GM12865 (cell line): ENCODE results near the gene CNNM2.
A peak's percentile ranks its signal among the peaks of the same experiment; 100 is the strongest.

Source experiments
- DNase-seq: peaks from one replicate; pipeline ENCODE4 v3.0.0; 2010; ENCODE audit warnings: low read depth
- H3K4me3 ChIP-seq: 2 replicates; pipeline ENCODE4 v1.5.1; 2011; ENCODE audit warnings: mild to moderate bottlenecking, low read depth, low read length, control low read depth
- TF ChIP-seq, protein P1 (sequence below): IDR thresholded peaks from 2 replicates; pipeline ENCODE4 v1.5.1; 2011; ENCODE audit warnings: low read length, control low read depth, low read depth, inconsistent platforms; ENCODE audit not compliant: insufficient read depth; ENCODE audit errors: missing control alignments

Gene CNNM2

DNA sequence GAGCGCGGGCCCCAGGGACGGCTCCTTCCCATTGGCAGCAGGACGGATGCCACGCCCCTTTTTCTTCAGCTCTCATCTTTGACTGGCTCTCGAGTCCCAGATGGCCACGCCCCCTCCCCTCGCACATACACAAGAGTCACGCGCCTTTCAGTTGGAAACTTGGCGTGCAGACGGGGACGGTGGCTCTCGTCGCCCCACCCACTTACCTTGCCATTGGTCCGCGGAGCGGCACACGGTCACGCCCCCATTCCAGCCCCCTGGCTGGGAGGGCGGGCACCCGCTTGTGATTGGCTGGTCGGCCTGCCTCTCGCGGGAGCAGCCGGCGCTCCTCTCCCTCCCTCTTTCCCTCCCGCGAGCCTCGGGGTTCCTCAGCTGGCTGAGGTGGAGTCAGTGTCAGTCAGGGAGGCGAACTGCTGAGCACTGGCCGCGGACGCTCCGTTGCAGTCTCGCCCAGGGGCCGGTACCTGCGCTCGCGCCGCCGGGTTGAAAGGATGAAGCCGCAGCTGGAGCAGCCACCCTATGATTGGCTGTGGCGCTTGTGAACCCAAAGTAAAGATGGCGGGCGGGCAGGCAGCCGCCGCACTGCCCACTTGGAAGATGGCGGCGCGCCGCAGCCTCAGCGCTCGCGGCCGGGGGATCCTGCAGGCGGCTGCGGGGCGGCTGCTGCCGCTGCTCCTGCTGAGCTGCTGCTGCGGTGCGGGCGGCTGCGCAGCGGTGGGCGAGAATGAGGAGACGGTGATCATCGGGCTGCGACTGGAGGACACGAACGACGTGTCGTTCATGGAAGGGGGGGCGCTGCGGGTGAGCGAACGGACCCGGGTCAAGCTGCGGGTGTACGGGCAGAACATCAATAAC is at the start of gene CNNM2:
Gene CNNM2 (plus strand): TSS at position 333 of the 855 bp plus-strand sequence. CDS start 187 bp downstream, at position 520.
- DNase-seq = peak; percentile 100
- H3K4me3 ChIP-seq = peak within 1 kb of the TSS; percentile 71
- TF ChIP-seq, protein P1, sequence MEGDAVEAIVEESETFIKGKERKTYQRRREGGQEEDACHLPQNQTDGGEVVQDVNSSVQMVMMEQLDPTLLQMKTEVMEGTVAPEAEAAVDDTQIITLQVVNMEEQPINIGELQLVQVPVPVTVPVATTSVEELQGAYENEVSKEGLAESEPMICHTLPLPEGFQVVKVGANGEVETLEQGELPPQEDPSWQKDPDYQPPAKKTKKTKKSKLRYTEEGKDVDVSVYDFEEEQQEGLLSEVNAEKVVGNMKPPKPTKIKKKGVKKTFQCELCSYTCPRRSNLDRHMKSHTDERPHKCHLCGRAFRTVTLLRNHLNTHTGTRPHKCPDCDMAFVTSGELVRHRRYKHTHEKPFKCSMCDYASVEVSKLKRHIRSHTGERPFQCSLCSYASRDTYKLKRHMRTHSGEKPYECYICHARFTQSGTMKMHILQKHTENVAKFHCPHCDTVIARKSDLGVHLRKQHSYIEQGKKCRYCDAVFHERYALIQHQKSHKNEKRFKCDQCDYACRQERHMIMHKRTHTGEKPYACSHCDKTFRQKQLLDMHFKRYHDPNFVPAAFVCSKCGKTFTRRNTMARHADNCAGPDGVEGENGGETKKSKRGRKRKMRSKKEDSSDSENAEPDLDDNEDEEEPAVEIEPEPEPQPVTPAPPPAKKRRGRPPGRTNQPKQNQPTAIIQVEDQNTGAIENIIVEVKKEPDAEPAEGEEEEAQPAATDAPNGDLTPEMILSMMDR = no peak

DNA sequence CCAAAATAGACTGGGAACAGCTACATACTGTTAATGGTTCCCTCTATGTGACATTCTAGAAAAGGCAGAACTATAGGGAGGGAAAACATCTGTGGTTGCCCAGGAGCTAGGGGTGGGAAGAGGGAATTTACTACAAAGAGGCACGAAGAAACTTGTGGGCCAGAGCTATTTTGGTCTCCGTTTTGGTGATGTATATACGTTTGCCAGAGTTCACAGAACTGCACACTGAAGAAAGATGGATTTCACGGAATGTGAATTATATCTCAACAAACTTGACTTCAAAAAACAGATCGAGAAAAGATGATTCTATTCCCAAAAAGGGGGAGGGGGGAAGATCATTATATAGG is 49.2 kb upstream of the CNNM2 start:
- TF ChIP-seq, protein P1 = no peak
- H3K4me3 ChIP-seq = no peak overlapping the region
- no peak for DNase-seq

DNA sequence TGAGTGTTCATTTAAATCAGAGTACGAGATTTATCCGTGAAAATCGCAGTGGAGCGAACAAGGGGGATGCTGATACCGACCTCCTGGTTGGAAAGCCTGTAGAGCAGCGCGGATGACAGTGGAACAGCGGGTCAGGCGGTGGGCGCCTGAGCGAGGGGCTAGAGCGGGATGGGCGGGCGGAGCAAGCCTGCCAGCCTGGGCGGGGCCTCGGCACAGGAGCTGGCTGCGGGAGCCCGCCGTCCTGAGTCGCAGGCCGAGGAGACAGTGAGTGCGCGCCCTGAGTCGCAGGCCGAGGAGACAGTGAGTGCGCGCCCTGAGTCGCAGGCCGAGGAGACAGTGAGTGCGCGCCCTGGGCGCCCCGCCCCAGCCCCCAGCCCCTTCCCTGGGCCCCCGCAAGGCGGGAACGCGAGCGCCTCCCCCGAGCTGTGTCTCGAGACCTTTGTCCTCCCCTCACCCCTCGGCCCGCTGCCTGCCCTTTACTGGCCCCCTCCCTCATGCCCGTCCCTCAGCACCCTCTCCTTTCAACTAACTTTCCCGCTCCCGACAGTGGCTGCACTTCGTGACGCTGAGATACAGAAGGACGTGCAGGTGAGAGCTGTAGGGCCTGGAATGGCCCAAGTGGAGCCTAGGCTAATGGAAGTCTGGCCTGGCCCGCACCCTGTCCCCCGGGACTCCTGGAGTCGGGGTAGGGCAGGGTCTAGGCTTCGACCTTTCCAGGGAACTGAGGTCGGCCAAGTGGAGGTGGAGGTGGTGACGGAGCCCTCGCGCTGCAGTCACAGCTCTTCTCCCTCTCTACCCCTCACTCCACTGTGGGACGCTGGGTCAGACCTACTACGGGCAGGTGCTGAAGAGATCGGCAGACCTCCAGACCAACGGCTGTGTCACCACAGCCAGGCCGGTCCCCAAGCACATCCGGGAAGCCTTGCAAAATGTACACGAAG is 48.6 kb upstream of the CNNM2 start, which contains the start of gene AS3MT:
Gene AS3MT (plus strand): TSS at position 213 of the 941 bp plus-strand sequence. CDS start 123 bp downstream, at position 336.
- H3K4me3 ChIP-seq = no peak within 1 kb of the TSS
- DNase-seq = no peak
- TF ChIP-seq, protein P1 = no peak

GRCh38 chr10:102870221-102870620 is 47.9 kb upstream of the CNNM2 start:
- DNase-seq = no peak
- TF ChIP-seq, protein P1 = no peak
- no peak overlapping the region for H3K4me3 ChIP-seq

- TF ChIP-seq, protein P1 = no peak
- H3K4me3 ChIP-seq = no peak overlapping the region
- DNase-seq = no peak
Measured at GRCh38 chr10:102872163-102872562, 45.9 kb upstream of the CNNM2 start.

DNA sequence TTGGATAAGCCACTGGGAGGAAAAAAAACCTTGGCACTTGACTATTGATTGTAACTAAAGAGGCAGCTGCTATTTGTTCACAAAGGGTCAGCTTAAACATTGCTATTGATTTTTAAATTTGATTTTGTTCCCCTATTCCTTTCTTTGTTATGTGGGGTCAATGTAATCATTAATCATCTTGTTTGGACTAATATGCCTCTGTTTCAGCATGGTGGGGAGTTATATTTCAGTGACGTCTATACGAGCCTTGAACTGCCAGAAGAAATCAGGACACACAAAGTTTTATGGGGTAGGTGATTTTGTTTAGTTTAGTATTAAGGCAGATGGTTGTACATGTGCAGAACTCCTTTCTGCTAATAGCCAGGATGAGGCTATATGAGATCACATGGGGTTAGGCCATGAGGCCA is 41.3 kb upstream of the CNNM2 start:
- no peak for DNase-seq
- TF ChIP-seq, protein P1 = no peak
- H3K4me3 ChIP-seq = no peak overlapping the region
